HG02840 (cell line): Measurements from ENCODE around the gene BMPR1B.

Experiments used
- ATAC-seq: cut with Tn5 transposase; IDR thresholded peaks from one replicate; pipeline ENCODE4 v1.9.1; 2021; ENCODE audit warnings: mild to moderate bottlenecking, moderate library complexity, moderate number of reproducible peaks; ENCODE audit not compliant: unreplicated experiment, low FRiP score

The BMPR1B gene

GRCh38 chr4:94897023-94897422 lies 139.3 kb downstream of the BMPR1B start:
- ATAC-seq = no peak

DNA sequence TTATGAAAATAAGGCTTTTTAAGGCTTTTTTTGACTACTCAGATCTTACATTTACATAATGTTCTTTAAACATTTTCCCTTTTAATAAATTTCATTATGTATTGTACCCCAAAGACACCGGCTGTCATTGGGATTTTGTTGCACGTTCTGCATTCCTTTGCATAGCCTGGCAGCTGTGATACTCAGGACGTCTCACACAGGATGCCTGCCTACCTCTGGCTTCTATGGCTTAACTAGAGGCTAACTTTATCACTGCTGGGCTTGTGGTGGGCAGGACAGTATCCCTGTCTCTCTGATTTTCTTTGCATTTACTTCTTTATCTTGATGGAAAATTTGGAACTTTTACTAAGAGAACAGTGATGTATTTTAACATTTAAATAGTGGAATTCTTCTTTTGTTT lies 147.8 kb downstream of the BMPR1B start:
- ATAC-seq = no peak

GRCh38 chr4:94909645-94910044 lies 151.9 kb downstream of the BMPR1B start:
- no peak for ATAC-seq

DNA sequence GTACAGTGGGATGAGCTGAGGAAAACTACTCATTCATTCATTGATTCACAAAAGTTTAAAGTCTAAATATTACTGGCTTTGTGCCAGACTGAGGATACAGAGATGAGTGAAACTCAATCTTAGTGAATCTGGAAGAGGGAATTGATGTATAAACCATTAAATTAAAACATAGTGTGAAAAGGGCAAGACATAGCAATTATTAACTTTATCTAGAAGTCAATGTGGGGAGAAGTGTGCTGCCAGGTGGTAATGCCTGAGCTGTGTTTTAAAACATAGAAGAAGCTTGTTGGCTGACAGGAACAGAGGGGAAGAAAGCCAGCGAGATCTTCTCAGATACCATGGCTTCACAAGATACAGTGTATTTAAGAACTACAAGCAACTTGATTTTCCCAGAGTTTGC lies 153.4 kb downstream of the BMPR1B start:
- ATAC-seq = no peak

GRCh38 chr4:94912606-94913005 lies 154.9 kb downstream of the BMPR1B start:
- ATAC-seq = no peak

GRCh38 chr4:94913316-94913715 lies 155.6 kb downstream of the BMPR1B start:
- ATAC-seq = peak; percentile 81

GRCh38 chr4:94917146-94917545 lies 159.4 kb downstream of the BMPR1B start:
- ATAC-seq = no peak

- no peak for ATAC-seq
These were observed 160.8 kb downstream of the BMPR1B start for GRCh38 chr4:94918543-94918942.

- no peak for ATAC-seq
These were observed 162.6 kb downstream of the BMPR1B start for GRCh38 chr4:94920369-94920768.

- ATAC-seq = no peak
These were observed 166.8 kb downstream of the BMPR1B start for GRCh38 chr4:94924566-94924965.

DNA sequence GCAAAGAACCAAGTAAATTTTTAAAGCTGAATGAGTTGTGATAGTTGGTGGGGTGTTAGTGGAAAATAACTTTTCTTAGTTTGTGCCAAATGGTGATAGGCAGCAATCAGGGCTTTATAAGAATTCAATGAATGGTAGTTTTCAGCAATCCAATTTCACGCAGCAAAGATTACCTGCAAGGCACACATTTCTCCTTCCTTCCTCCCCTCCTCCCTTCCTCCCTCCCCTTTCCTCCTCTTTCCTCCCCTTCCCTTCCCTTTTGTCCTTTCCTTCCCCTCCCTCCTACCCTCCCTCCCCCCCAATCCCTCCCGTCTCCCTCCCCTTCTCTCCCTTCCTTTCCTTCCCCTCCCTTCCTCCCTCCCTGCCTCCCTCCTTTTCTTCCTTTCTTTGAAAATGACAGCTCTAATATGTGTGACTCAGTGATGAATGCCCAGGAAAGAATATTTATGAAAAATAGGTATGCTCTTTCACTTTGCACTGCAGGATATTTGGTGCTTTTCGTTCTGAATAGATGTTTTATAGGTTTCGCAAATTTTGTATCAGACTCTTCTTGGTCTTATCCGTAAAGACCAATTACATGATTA lies 168.1 kb downstream of the BMPR1B start:
- no peak for ATAC-seq

DNA sequence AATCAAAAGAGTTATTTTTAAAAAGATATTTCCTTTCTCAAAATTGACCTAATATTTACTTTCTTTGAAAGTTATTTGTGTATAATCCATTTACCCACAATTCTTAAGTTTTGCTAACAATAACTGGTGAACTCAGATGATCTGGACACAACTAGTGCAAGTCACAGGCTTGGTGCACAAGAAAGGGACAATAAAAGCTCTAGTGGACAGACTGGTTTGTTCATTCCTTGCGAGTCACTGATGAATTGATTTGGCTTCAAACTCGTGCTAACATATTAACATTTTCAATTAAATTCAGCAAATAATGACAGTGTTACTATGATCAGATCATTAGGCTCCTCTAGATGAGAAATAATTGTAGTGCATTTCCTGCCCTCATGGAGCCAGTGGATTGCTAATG lies 169.2 kb downstream of the BMPR1B start:
- no peak for ATAC-seq

DNA sequence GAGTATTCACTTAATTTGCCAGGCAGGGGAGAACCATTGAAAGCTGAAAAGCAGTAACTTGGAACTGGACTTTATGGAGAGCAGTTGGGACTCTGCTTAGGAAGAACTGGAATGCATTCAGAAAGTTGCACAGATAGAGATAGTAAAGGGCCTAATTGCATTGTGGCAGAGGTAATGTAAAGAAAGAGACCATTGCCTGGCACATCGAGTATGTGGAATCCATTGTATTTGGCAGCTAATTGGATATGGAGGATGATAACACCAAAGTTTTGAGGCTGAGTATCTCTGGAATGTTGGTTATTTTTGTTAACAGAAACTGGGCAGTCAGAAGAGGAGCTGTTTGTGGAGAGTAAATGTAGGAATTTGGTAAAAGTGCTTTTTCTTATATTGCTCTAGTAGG lies 169.9 kb downstream of the BMPR1B start:
- ATAC-seq = no peak

- ATAC-seq = no peak
These were observed 171.9 kb downstream of the BMPR1B start for GRCh38 chr4:94929696-94930095.

DNA sequence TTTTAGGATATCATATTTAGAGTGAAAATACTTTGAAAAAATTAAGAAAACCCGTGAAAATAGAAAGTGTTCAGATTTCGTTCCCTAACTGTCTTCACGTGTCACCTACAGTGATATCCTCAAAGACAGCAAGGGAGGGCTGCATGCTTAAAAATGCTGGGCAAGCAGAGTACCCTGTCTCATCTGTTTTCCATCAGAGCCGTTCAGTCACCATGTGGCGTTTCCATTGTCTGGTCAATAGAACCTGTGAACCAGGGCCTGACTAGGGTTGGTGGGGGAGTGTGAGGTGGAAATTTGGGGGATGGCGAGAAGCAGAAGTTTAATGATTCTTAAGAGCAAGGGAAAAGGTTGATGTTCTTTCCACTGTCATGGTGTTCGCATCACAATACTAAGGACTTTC lies 173.9 kb downstream of the BMPR1B start:
- ATAC-seq = no peak

GRCh38 chr4:94932366-94932765 lies 174.6 kb downstream of the BMPR1B start:
- no peak for ATAC-seq

DNA sequence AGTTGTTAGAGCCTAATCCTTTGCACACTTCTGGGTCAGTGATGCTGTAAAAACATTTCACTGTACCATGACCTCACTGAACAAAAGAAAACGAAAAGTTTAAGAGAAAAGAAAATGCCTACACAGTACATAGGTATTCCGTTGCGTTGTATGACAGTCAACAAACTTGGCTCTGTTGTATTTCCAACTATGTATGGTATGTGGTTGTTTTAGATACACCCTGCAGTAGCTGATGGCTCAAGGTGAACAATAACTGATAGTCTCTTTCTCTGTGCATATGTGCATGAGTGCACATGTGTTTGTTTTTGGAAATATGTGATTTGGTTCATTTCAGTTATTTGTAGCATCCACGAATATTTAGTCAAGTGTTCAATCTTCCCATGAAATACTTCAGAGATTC lies 176.0 kb downstream of the BMPR1B start:
- ATAC-seq = no peak

DNA sequence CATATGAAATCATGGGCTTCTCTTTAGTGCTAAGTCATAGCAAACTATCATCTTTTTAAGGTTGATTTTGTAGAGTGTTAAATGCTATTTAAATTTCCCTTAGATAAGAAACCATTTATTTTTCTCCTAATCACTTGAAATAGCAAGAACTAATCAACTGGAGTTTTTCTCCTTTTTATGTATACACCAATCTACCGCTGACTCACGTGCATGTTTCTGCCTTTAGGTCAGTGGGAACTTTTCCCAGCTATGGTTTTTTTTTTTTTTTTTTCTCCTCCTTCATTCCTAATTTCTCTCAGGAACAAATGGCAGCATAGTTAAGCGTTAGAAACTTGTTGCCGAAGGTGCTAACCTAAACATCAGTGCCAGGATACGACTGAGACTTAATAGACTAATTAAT lies 176.4 kb downstream of the BMPR1B start:
- no peak for ATAC-seq

- no peak for ATAC-seq
These were observed 177.1 kb downstream of the BMPR1B start for GRCh38 chr4:94934864-94935263.

DNA sequence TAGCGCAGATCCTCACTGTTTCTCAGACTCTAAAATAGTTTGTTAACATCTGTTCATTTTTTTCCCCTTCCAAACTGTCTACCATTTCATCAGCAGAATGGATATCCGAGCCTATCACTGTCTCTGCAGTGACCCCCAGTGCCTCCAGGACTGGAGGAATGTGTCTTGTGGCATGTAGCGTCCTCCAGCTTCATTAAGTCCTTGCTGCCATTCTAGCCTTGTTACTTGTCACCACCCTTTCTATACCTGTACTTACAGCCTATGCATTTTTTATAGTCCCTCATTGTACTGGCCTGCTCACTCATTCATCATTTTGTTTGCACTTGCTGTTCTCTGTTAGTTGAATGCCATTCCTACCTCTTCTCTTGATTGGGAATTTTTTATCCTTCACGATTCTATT lies 179.1 kb downstream of the BMPR1B start:
- ATAC-seq = no peak

DNA sequence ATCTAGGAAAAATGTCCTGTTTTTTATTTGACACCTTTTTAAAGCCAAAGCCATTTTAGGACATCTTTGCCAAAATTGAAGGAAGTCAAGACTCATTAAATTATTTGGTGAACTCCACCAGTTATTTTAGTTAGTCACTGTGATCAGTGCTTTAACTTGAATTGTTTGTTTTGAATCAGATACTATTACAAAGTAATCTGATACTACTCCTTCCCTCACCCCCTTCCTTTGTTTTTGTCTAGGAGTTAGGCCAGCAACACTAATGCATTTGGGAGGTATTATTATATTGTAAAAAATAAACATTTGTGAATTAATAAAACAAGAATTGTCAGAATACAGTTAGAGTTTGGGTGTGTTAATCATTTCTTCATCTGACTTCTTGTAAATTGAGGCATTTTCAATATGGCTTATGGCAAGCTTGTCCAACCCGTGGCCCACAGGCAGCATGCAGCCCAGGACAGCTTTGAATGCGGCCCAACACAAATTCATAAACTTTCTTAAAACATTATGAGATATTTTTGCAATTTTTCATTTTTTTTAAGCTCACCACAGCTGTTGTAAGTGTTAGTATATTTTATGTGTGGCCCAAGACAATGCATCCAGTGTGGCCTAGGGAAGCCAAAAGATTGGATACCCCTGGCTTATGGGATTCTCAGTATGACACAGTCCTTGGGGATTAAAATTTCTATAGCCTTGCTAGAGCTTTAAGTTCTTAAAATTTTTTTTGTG lies 182.2 kb downstream of the BMPR1B start:
- no peak for ATAC-seq

DNA sequence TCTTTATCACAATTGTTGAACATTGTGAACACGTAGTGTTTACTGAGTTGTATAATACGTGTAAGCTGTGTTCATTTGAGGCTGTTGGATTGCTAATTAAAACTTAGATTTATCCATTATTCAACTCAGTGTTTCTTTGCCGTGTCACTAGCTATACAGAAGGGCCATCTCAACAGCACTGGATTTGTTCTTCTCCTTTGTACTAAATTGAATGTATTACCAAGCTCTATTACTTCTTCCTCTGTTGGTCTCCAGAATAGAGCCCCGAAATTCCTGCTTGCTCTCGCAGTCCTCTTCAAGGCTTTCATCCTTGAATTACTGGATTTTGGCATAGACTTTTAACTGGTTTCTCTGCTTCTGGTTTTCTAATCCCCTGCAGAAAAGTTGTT lies 182.8 kb downstream of the BMPR1B start:
- ATAC-seq = no peak
